CD8-positive, alpha-beta memory T cell (primary cell): Measurements from ENCODE around the gene PDGFB. TPM values are rescaled to one million over a fixed set of nuclear protein-coding genes. Genes with fewer than 3 reads are reported as not detected.
A peak's percentile ranks its signal among the peaks of the same experiment; 100 is the strongest.

Source experiments
- CTCF ChIA-PET: fragments of 350-600 bp; sonication (Branson Sonifier 250); formaldehyde crosslinking; loops from one replicate; lab custom pipeline; 2021; ENCODE audit warnings: antibody characterized with exemption; lab: Charles Lee
- POLR2A ChIA-PET: fragments of 350-600 bp; sonication (Branson Sonifier 250); formaldehyde crosslinking; loops from one replicate; lab custom pipeline; 2021; ENCODE audit warnings: antibody characterized with exemption; lab: Charles Lee
- DNase-seq, 5 donors: peaks; one replicate each; pipeline versions ENCODE4 v3.0.0 to v3.0.0-alpha.2; 2020 to 2022; ENCODE audit warnings: mixed read lengths in 1 of 5
- H3K27ac ChIP-seq: one replicate; pipeline ENCODE4 v1.7.0; 2013; ENCODE audit warnings: low read depth, mild to moderate bottlenecking, low read length, moderate library complexity
- H3K27me3 ChIP-seq: 2 replicates; pipeline ENCODE4 v1.7.0; 2013; ENCODE audit warnings: low read length, mild to moderate bottlenecking; ENCODE audit not compliant: insufficient read depth, poor library complexity, severe bottlenecking
- H3K36me3 ChIP-seq: 2 replicates; pipeline ENCODE4 v1.7.0; 2013; ENCODE audit warnings: mild to moderate bottlenecking, low read length, moderate library complexity; ENCODE audit not compliant: insufficient read depth
- H3K4me1 ChIP-seq: 2 replicates; pipeline ENCODE4 v1.7.0; 2013; ENCODE audit warnings: mild to moderate bottlenecking, low read length, moderate library complexity; ENCODE audit not compliant: insufficient read depth
- H3K4me3 ChIP-seq: 2 replicates; pipeline ENCODE4 v1.7.0; 2013; ENCODE audit warnings: mild to moderate bottlenecking, low read length
- H3K9me3 ChIP-seq: 2 replicates; pipeline ENCODE4 v1.7.0; 2013; ENCODE audit warnings: mild to moderate bottlenecking, low read length
- H3K27ac Mint-ChIP-seq, 8 donors: one replicate each; pipeline ENCODE4 v1.8.0; 2020 to 2021; ENCODE audit warnings: mixed read lengths in 8 of 8, mild to moderate bottlenecking in 6 of 8, inconsistent platforms in 3 of 8, moderate library complexity in 3 of 8
- H3K27me3 Mint-ChIP-seq, 2 donors: one replicate each; pipeline ENCODE4 v1.8.0; 2020 to 2021; ENCODE audit warnings: mixed read lengths in 2 of 2, mild to moderate bottlenecking in 1 of 2, moderate library complexity in 1 of 2
- H3K36me3 Mint-ChIP-seq, 3 donors: one replicate each; pipeline ENCODE4 v1.8.0; 2020 to 2021; ENCODE audit warnings: mixed read lengths in 3 of 3, inconsistent platforms in 1 of 3, mild to moderate bottlenecking in 1 of 3
- H3K4me1 Mint-ChIP-seq, 3 donors: one replicate each; pipeline ENCODE4 v1.8.0; 2020 to 2021; ENCODE audit warnings: mixed read lengths in 3 of 3, inconsistent platforms in 1 of 3, mild to moderate bottlenecking in 1 of 3
- H3K4me3 Mint-ChIP-seq, 7 donors: one replicate each; pipeline ENCODE4 v1.8.0; 2020 to 2021; ENCODE audit warnings: mixed read lengths in 7 of 7, mild to moderate bottlenecking in 6 of 7, moderate library complexity in 4 of 7, inconsistent platforms in 2 of 7
- H3K9me3 Mint-ChIP-seq, 5 donors: one replicate each; pipeline ENCODE4 v1.8.0; 2020 to 2022; ENCODE audit warnings: mixed read lengths in 5 of 5, mild to moderate bottlenecking in 3 of 5, moderate library complexity in 2 of 5, inconsistent platforms in 1 of 5
- polyA plus RNA-seq: library from polyadenylated mRNA; unstranded; fragments of 300-500 nt; fragmentation: Illumina TruSeq; gene quantifications from one replicate; pipeline ENCODE4 v1.2.3, GENCODE V29; 2021
- total RNA-seq, 2 experiments: library from RNA; stranded (reverse); gene quantifications; one replicate each; pipeline ENCODE4 v1.2.3, GENCODE V29; 2021

Gene PDGFB
- total and polyA plus RNA-seq, 3 experiments from 2014 or later: 2.3 to 18.2 (median 3.0) TPM

- Mint-ChIP-seq H3K27ac (peak overlapping the region; percentile 84 to 98 (median 94)), H3K4me1 (peaks cover 59 to 79% (median 63%) of the 10 kb centered on the region in 3 donors), H3K4me3 (peak overlapping the region; percentile 85 to 95 (median 87)), H3K9me3 (peaks cover 0 to 1% (median 0%) of the 10 kb centered on the region in 5 donors), H3K36me3 (peaks cover 0 to 11% (median 3%) of the 10 kb centered on the region in 3 donors), H3K27me3 (peaks cover 3 to 4% of the 10 kb centered on the region in 2 donors)
- Histone ChIP-seq H3K9me3 (no peaks in the 10 kb centered on the region), H3K4me1 (peaks cover 61% of the 10 kb centered on the region), H3K4me3 (peak overlapping the region; percentile 58), H3K36me3 (no peaks in the 10 kb centered on the region), H3K27me3 (no peaks in the 10 kb centered on the region), H3K27ac (peak overlapping the region; percentile 35)
- ChIA-PET CTCF (interaction anchor here (1.2 to 9.0 kb wide), 4 partner anchors 69 to 78 kb away, joined by 3 to 65 read pairs (median 4); partner anchors contain the start of gene RPL3), POLR2A (interaction anchor here (0.6 to 3.0 kb wide), 8 partner anchors 12 to 489 kb away, joined by 3 to 15 read pairs (median 4); partner anchors contain the start of gene RPL3)
- DNase-seq: peak in 4 of 5 donors; percentile 42 to 65 (median 48)
These were observed 3.7 kb downstream of the PDGFB start for GRCh38 chr22:39240831-39241793.

- Histone ChIP-seq H3K9me3 (no peaks in the 10 kb centered on the region), H3K4me1 (peaks cover 62% of the 10 kb centered on the region), H3K27ac (no peak overlapping the region), H3K36me3 (no peaks in the 10 kb centered on the region), H3K4me3 (peak overlapping the region; percentile 58), H3K27me3 (no peaks in the 10 kb centered on the region)
- POLR2A ChIA-PET: interaction anchor here (1.4 to 1.8 kb wide), 2 partner anchors 60 to 80 kb away, joined by 3 to 4 read pairs; partner anchors contain the start of gene RPL3
- H3K4me1 Mint-ChIP-seq: peaks cover 60 to 80% (median 61%) of the 10 kb centered on the region in 3 donors
- peak overlapping the region; percentile 83 to 95 (median 87) for H3K4me3 Mint-ChIP-seq
- CTCF ChIA-PET: interaction anchor here (9.0 kb wide), 1 partner anchor 68 kb away, joined by 65 read pairs; no protein-coding TSS in a partner anchor
- peak overlapping the region; percentile 84 to 98 (median 94) for H3K27ac Mint-ChIP-seq
- DNase-seq: peak in 1 of 5 donors; percentile 20
- H3K9me3 Mint-ChIP-seq: peaks cover 0 to 1% (median 0%) of the 10 kb centered on the region in 5 donors
- peaks cover 0 to 13% (median 4%) of the 10 kb centered on the region in 3 donors for H3K36me3 Mint-ChIP-seq
- peaks cover 0 to 6% of the 10 kb centered on the region in 2 donors for H3K27me3 Mint-ChIP-seq
These were observed 5.0 kb downstream of the PDGFB start for GRCh38 chr22:39239561-39240423.

- ChIA-PET CTCF (interaction anchor here (9.0 kb wide), 1 partner anchor 67 kb away, joined by 65 read pairs; no protein-coding TSS in a partner anchor), POLR2A (interaction anchor here (0.6 to 1.8 kb wide), 3 partner anchors 27 to 80 kb away, joined by 3 to 6 read pairs (median 4); partner anchors contain the start of gene RPL3)
- no peaks in the 10 kb centered on the region for H3K27me3 ChIP-seq
- Mint-ChIP-seq H3K27me3 (peaks cover 0 to 6% of the 10 kb centered on the region in 2 donors), H3K4me1 (peaks cover 57 to 82% (median 60%) of the 10 kb centered on the region in 3 donors), H3K36me3 (peaks cover 0 to 19% (median 4%) of the 10 kb centered on the region in 3 donors), H3K27ac (peak overlapping the region in 4 of 8 donors; percentile 75 to 98 (median 88)), H3K9me3 (peaks cover 0 to 1% (median 0%) of the 10 kb centered on the region in 5 donors), H3K4me3 (peak overlapping the region in 3 of 7 donors; percentile 33 to 92 (median 73))
- H3K27ac ChIP-seq: no peak overlapping the region
- DNase-seq: no peak
- H3K4me3 ChIP-seq: no peak overlapping the region
- peaks cover 69% of the 10 kb centered on the region for H3K4me1 ChIP-seq
- no peaks in the 10 kb centered on the region for H3K36me3 ChIP-seq
- H3K9me3 ChIP-seq: no peaks in the 10 kb centered on the region
These were observed 5.7 kb downstream of the PDGFB start for GRCh38 chr22:39238966-39239505.

GRCh38 chr22:39238561-39238960 is 6.2 kb downstream of the PDGFB start:
- Mint-ChIP-seq H3K36me3 (peaks cover 0 to 19% (median 4%) of the 10 kb centered on the region in 3 donors), H3K9me3 (peaks cover 0 to 1% (median 0%) of the 10 kb centered on the region in 5 donors), H3K4me1 (peaks cover 56 to 82% (median 58%) of the 10 kb centered on the region in 3 donors), H3K4me3 (peak overlapping the region in 4 of 7 donors; percentile 33 to 73 (median 60)), H3K27me3 (peaks cover 0 to 6% of the 10 kb centered on the region in 2 donors), H3K27ac (peak overlapping the region in 4 of 8 donors; percentile 46 to 92 (median 76))
- Histone ChIP-seq H3K36me3 (no peaks in the 10 kb centered on the region), H3K27me3 (no peaks in the 10 kb centered on the region), H3K4me3 (no peak overlapping the region), H3K4me1 (peaks cover 69% of the 10 kb centered on the region), H3K27ac (no peak overlapping the region), H3K9me3 (no peaks in the 10 kb centered on the region)
- DNase-seq: no peak
- CTCF ChIA-PET: interaction anchor here (9.0 kb wide), 1 partner anchor 67 kb away, joined by 65 read pairs; no protein-coding TSS in a partner anchor
- POLR2A ChIA-PET: interaction anchor here (0.6 to 1.8 kb wide), 2 partner anchors 27 to 81 kb away, joined by 4 to 6 read pairs; partner anchors contain the start of gene RPL3

GRCh38 chr22:39238101-39238466 is 6.7 kb downstream of the PDGFB start:
- CTCF ChIA-PET: interaction anchor here (2.8 kb wide), 1 partner anchor 67 kb away, joined by 13 read pairs; no protein-coding TSS in a partner anchor
- Mint-ChIP-seq H3K4me3 (peak overlapping the region in 4 of 7 donors; percentile 20 to 73 (median 62)), H3K27me3 (peaks cover 0 to 6% of the 10 kb centered on the region in 2 donors), H3K9me3 (peaks cover 0 to 1% (median 0%) of the 10 kb centered on the region in 5 donors), H3K4me1 (peaks cover 56 to 82% (median 58%) of the 10 kb centered on the region in 3 donors), H3K27ac (peak overlapping the region in 4 of 8 donors; percentile 66 to 92 (median 76)), H3K36me3 (peaks cover 0 to 22% (median 4%) of the 10 kb centered on the region in 3 donors)
- Histone ChIP-seq H3K27ac (no peak overlapping the region), H3K4me3 (no peak overlapping the region), H3K36me3 (no peaks in the 10 kb centered on the region), H3K27me3 (no peaks in the 10 kb centered on the region), H3K4me1 (peaks cover 69% of the 10 kb centered on the region), H3K9me3 (no peaks in the 10 kb centered on the region)
- DNase-seq: no peak
- POLR2A ChIA-PET: interaction anchor here (1.4 to 1.8 kb wide), 2 partner anchors 64 to 81 kb away, joined by 4 read pairs; partner anchors contain the start of gene RPL3

GRCh38 chr22:39237318-39238100 is 7.3 kb downstream of the PDGFB start:
- peaks cover 56 to 79% (median 58%) of the 10 kb centered on the region in 3 donors for H3K4me1 Mint-ChIP-seq

More at GRCh38 chr22:39237318-39238100, 7.3 kb downstream of the PDGFB start:
- H3K27ac Mint-ChIP-seq: peak overlapping the region in 5 of 8 donors; percentile 7 to 81 (median 66)
- peak overlapping the region; percentile 55 for H3K4me3 ChIP-seq
- no peaks in the 10 kb centered on the region for H3K27me3 ChIP-seq
- peak overlapping the region; percentile 22 to 93 (median 76) for H3K4me3 Mint-ChIP-seq
- H3K9me3 Mint-ChIP-seq: peaks cover 0 to 1% (median 0%) of the 10 kb centered on the region in 5 donors
- no peaks in the 10 kb centered on the region for H3K9me3 ChIP-seq
- H3K4me1 ChIP-seq: peaks cover 69% of the 10 kb centered on the region
- H3K36me3 Mint-ChIP-seq: peaks cover 0 to 23% (median 4%) of the 10 kb centered on the region in 3 donors
- DNase-seq: peak in 1 of 5 donors; percentile 20
- peaks cover 0 to 6% of the 10 kb centered on the region in 2 donors for H3K27me3 Mint-ChIP-seq
- POLR2A ChIA-PET: interaction anchor here (0.6 to 1.8 kb wide), 6 partner anchors 32 to 82 kb away, joined by 3 to 4 read pairs (median 3); partner anchors contain the start of gene RPL3
- no peak overlapping the region for H3K27ac ChIP-seq
- CTCF ChIA-PET: interaction anchor here (0.8 to 2.8 kb wide), 8 partner anchors 17 to 73 kb away, joined by 3 to 13 read pairs (median 4); no protein-coding TSS in a partner anchor
- no peaks in the 10 kb centered on the region for H3K36me3 ChIP-seq
